ENCODE results near the gene TREM1.

GRCh38 chr6:41271901-41272395 is 14.5 kb downstream of the TREM1 start:
- TF ChIP-seq RAD21 (IDR thresholded peaks at IDR 0.05; ENCODE audit: low read depth) (no peak), REST (IDR thresholded peaks at IDR 0.05; ENCODE audit: low read depth) (no peak), EP300 (IDR thresholded peaks at IDR 0.05; ENCODE audit: borderline replicate concordance) (no peak), EGR1 (IDR thresholded peaks at IDR 0.05) (no peak), ZBTB7A (IDR thresholded peaks at IDR 0.05; ENCODE audit: low read depth) (no peak), CEBPB (IDR thresholded peaks at IDR 0.05) (no peak), YY1 (IDR thresholded peaks at IDR 0.05; ENCODE audit: low read depth) (no peak), MAX (IDR thresholded peaks at IDR 0.05) (no peak), TAF1 (IDR thresholded peaks at IDR 0.05; ENCODE audit: low read depth) (no peak), TCF12 (IDR thresholded peaks at IDR 0.05; ENCODE audit: low read depth) (no peak), FOXM1 (IDR thresholded peaks at IDR 0.05; ENCODE audit: borderline replicate concordance, low read depth) (no peak)
